HPDE6-E6E7 (cell line): ENCODE measurements around the gene CD79A.

Source experiments
- DNase-seq: peaks from one replicate; pipeline ENCODE4 v3.0.0; 2011; ENCODE audit warnings: missing footprints; ENCODE audit errors: extremely low spot score

CD79A gene

GRCh38 chr19:41918653-41919244 lies 41.7 kb downstream of the CD79A start:
- DNase-seq, result no peak

GRCh38 chr19:41919948-41920712 lies 43.1 kb downstream of the CD79A start:
- DNase-seq, result no peak

- no peak for DNase-seq
Observed at GRCh38 chr19:41920882-41921576, 44.0 kb downstream of the CD79A start.

- no peak for DNase-seq
Observed at GRCh38 chr19:41921577-41922576, 44.8 kb downstream of the CD79A start.

- DNase-seq, result no peak
Observed at GRCh38 chr19:41922585-41922984, 45.5 kb downstream of the CD79A start.

GRCh38 chr19:41923045-41923788 lies 46.1 kb downstream of the CD79A start:
- no peak for DNase-seq

GRCh38 chr19:41924151-41925145 lies 47.4 kb downstream of the CD79A start:
- DNase-seq, result no peak

GRCh38 chr19:41925208-41926003 lies 48.3 kb downstream of the CD79A start:
- no peak for DNase-seq

GRCh38 chr19:41926028-41926762 lies 49.1 kb downstream of the CD79A start:
- no peak for DNase-seq

GRCh38 chr19:41926763-41927496 lies 49.9 kb downstream of the CD79A start:
- DNase-seq, result no peak

GRCh38 chr19:41927497-41928192 lies 50.6 kb downstream of the CD79A start:
- no peak for DNase-seq

GRCh38 chr19:41928221-41928683 lies 51.2 kb downstream of the CD79A start, which contains the start of gene ERFL:
ERFL (minus strand) TSS chr19:41928449; CDS start chr19:41912919, 15,530 bp downstream.
- no peak for DNase-seq

- no peak for DNase-seq
Observed at GRCh38 chr19:41928754-41929535, 51.9 kb downstream of the CD79A start.

- DNase-seq, result no peak
Observed at GRCh38 chr19:41929536-41930071, 52.5 kb downstream of the CD79A start.

GRCh38 chr19:41930322-41930722 lies 53.2 kb downstream of the CD79A start:
- DNase-seq, result no peak
